MM.1S (cell line): ENCODE measurements around the gene ACSF3.

Source experiments
- CTCF ChIP-seq: fragments of 300-600 bp; sonication (generic); IDR thresholded peaks from 2 replicates; pipeline ENCODE4 v1.5.1; 2016; ENCODE audit warnings: antibody characterized with exemption, low read length, mixed read lengths
- EZH2 ChIP-seq: fragments of 300-600 bp; sonication (generic); optimal IDR thresholded peaks from 2 replicates; pipeline ENCODE3; 2017; ENCODE audit warnings: low read depth, mild to moderate bottlenecking, antibody characterized with exemption, low read length, mixed read lengths

DNA sequence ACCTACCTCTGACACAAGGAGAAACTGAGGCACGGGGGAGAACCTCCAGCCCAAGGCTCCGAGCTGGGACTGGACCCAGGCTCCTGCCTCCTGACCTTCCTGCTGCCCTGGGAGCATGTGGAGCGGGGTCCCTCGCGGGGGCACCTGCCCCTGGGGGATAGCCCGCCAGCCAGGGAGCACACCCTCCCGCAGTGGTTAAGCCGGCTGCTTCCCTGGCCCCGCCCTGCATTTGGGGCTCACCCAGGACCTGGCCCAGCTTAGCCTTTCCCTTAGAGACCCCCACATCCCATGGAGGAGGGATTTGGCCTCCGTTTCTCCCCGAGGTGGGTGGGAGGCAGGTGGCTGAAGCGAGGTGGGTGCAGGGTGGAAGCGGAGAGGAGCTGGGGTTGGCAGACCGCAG is 76.1 kb downstream of the ACSF3 start:
- TF ChIP-seq CTCF, result no peak
- no peak for TF ChIP-seq EZH2
